Measurements from ENCODE around the gene TUBD1.

GRCh38 chr17:59826706-59827453 lies 65.9 kb downstream of the TUBD1 start:
- TF ChIP-seq POLR2AphosphoS5 (IDR thresholded peaks at IDR 0.05; ENCODE audit: low read depth, low read length) (no peak), TCF7L2 (IDR thresholded peaks at IDR 0.05; ENCODE audit: low read depth, low read length) (no peak), SIN3A (IDR thresholded peaks at IDR 0.05; ENCODE audit: borderline replicate concordance, insufficient read depth, low read depth, low read length) (no peak)
- TF ChIP-seq, protein P1, sequence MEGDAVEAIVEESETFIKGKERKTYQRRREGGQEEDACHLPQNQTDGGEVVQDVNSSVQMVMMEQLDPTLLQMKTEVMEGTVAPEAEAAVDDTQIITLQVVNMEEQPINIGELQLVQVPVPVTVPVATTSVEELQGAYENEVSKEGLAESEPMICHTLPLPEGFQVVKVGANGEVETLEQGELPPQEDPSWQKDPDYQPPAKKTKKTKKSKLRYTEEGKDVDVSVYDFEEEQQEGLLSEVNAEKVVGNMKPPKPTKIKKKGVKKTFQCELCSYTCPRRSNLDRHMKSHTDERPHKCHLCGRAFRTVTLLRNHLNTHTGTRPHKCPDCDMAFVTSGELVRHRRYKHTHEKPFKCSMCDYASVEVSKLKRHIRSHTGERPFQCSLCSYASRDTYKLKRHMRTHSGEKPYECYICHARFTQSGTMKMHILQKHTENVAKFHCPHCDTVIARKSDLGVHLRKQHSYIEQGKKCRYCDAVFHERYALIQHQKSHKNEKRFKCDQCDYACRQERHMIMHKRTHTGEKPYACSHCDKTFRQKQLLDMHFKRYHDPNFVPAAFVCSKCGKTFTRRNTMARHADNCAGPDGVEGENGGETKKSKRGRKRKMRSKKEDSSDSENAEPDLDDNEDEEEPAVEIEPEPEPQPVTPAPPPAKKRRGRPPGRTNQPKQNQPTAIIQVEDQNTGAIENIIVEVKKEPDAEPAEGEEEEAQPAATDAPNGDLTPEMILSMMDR (IDR thresholded peaks at IDR 0.05): no peak
- TF ChIP-seq, protein P2, sequence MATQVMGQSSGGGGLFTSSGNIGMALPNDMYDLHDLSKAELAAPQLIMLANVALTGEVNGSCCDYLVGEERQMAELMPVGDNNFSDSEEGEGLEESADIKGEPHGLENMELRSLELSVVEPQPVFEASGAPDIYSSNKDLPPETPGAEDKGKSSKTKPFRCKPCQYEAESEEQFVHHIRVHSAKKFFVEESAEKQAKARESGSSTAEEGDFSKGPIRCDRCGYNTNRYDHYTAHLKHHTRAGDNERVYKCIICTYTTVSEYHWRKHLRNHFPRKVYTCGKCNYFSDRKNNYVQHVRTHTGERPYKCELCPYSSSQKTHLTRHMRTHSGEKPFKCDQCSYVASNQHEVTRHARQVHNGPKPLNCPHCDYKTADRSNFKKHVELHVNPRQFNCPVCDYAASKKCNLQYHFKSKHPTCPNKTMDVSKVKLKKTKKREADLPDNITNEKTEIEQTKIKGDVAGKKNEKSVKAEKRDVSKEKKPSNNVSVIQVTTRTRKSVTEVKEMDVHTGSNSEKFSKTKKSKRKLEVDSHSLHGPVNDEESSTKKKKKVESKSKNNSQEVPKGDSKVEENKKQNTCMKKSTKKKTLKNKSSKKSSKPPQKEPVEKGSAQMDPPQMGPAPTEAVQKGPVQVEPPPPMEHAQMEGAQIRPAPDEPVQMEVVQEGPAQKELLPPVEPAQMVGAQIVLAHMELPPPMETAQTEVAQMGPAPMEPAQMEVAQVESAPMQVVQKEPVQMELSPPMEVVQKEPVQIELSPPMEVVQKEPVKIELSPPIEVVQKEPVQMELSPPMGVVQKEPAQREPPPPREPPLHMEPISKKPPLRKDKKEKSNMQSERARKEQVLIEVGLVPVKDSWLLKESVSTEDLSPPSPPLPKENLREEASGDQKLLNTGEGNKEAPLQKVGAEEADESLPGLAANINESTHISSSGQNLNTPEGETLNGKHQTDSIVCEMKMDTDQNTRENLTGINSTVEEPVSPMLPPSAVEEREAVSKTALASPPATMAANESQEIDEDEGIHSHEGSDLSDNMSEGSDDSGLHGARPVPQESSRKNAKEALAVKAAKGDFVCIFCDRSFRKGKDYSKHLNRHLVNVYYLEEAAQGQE (IDR thresholded peaks at IDR 0.05; ENCODE audit: insufficient read depth in 1 of 2, low read depth in 2 of 2, low read length in 1 of 2): no peak

Data from Panc1 (cell line).